Suprapubic skin (tissue), 4 donors: ENCODE results near the gene B9D1. TPM values are rescaled to one million over a fixed set of nuclear protein-coding genes. Genes with fewer than 3 reads are reported as not detected.

Experiments used
- DNase-seq, 2 donors: peaks; one replicate each; pipeline ENCODE4 v3.0.0-alpha.2; 2019; ENCODE audit warnings: low spot score in 2 of 2
- H3K27ac ChIP-seq: fragments of 200-600 bp; sonication (generic); one replicate; pipeline ENCODE4 v1.5.1; 2019
- H3K27me3 ChIP-seq: fragments of 200-600 bp; sonication (generic); one replicate; pipeline ENCODE4 v1.5.1; 2019
- H3K36me3 ChIP-seq: fragments of 200-600 bp; sonication (generic); one replicate; pipeline ENCODE4 v1.5.1; 2019
- H3K4me1 ChIP-seq: fragments of 200-600 bp; sonication (generic); one replicate; pipeline ENCODE4 v1.5.1; 2019
- H3K4me3 ChIP-seq: fragments of 200-600 bp; sonication (generic); one replicate; pipeline ENCODE4 v1.5.1; 2019; ENCODE audit warnings: mild to moderate bottlenecking
- H3K9me3 ChIP-seq: fragments of 200-600 bp; sonication (generic); one replicate; pipeline ENCODE4 v1.5.1; 2019
- CTCF ChIP-seq, 2 donors: fragments of 200-600 bp in 1 of 2; fragments of 450-650 bp in 1 of 2; sonication (generic) in 1 of 2; IDR thresholded peaks; one replicate each; pipeline ENCODE4 v1.5.1; 2016 to 2019; ENCODE audit warnings: antibody characterized with exemption in 2 of 2, mild to moderate bottlenecking in 1 of 2, moderate library complexity in 1 of 2
- EP300 ChIP-seq: sonication (generic); formaldehyde crosslinking; IDR thresholded peaks from one replicate; pipeline ENCODE4 v1.6.1; 2017; ENCODE audit warnings: antibody characterized with exemption
- POLR2A ChIP-seq, 2 donors: fragments of 450-650 bp; IDR thresholded peaks; one replicate each; pipeline ENCODE4 v1.6.1; 2017; ENCODE audit warnings: antibody characterized with exemption in 2 of 2, mild to moderate bottlenecking in 2 of 2, moderate library complexity in 2 of 2
- POLR2AphosphoS5 ChIP-seq, 3 donors: sonication (generic); formaldehyde crosslinking; IDR thresholded peaks; one replicate each; pipeline ENCODE4 v1.6.1; 2017; ENCODE audit warnings: antibody characterized with exemption in 3 of 3
- WGBS: methylation state at CpG from one replicate; pipeline ENCODE4 v1.1.5; 2018; 5-methylcytosine and 5-hydroxymethylcytosine counted together
- total RNA-seq, 4 donors: library from RNA; depleted of rRNA; stranded (reverse); fragments of >200 nt; gene quantifications; one replicate each; pipeline ENCODE4 v1.1.0, GENCODE V29; 2016

The B9D1 gene
- total RNA-seq, 4 donors from 2014 or later = 10.7 to 21.7 (median 17.3) TPM

- no peaks in the 10 kb centered on the region for H3K9me3 ChIP-seq
- no peak overlapping the region for H3K4me3 ChIP-seq
- TF ChIP-seq POLR2AphosphoS5 (IDR thresholded peaks at IDR 0.05) (no peak), CTCF (IDR thresholded peaks at IDR 0.05) (no peak)
- H3K27me3 ChIP-seq = no peaks in the 10 kb centered on the region
- H3K27ac ChIP-seq = no peak overlapping the region
- peaks cover 69% of the 10 kb centered on the region for H3K36me3 ChIP-seq
- peaks cover 15% of the 10 kb centered on the region for H3K4me1 ChIP-seq
- DNase-seq = no peak
- WGBS = 100% methylated on average over 1 of the region's 1 CpG
These were observed 29.4 kb downstream of the B9D1 start for GRCh38 chr17:19333132-19333440.

DNA sequence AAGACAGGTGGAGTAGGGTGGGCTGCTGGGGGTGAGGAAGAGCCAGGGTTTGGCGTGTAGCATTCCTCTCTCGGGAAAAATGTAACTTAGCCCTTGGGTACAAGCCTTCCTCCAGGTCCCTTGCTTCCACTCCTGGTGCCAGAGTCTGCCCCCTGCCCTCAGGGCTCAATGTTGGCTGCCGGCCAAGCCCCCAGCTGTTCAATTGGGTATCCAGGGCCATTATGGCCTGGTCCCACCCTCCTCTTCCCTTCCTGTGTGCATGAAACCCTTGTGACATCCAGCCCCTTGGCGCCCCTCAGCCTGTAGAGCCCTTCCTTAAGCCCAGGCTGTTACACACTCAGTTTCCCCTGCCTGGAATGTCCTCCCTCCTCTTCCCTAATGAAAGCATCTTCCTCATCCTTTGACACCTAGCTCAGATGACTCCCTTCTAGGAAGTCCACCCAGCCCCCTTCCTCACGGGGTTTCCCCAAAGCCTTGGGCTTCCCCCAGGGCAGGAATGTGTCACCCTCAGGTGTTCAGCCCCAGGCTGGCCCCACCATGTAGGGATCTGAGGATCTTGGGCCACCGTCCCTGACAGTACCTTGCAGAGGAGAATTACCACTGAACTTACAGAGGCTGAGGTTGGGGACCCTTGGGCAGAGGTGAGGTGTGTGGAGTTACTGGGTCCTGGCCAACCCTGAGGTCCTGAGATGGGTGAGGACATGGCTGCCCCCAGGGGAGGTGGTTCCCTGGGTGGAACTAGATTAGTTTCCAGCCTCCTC is 30.0 kb downstream of the B9D1 start:
- TF ChIP-seq POLR2AphosphoS5 (IDR thresholded peaks at IDR 0.05) = no peak
- no peak for TF ChIP-seq POLR2A (IDR thresholded peaks at IDR 0.05)
- no peak for TF ChIP-seq CTCF (IDR thresholded peaks at IDR 0.05)
- TF ChIP-seq EP300 = no peak
- H3K9me3 ChIP-seq = no peaks in the 10 kb centered on the region
- DNase-seq = no peak
- H3K27me3 ChIP-seq = no peaks in the 10 kb centered on the region
- WGBS = 60% methylated on average over 5 of the region's 6 CpGs
- H3K4me1 ChIP-seq = peaks cover 10% of the 10 kb centered on the region
- no peak overlapping the region for H3K27ac ChIP-seq
- H3K4me3 ChIP-seq = no peak overlapping the region
- peaks cover 69% of the 10 kb centered on the region for H3K36me3 ChIP-seq

- Histone ChIP-seq H3K36me3 (peaks cover 67% of the 10 kb centered on the region), H3K27ac (no peak overlapping the region), H3K4me3 (no peak overlapping the region), H3K9me3 (no peaks in the 10 kb centered on the region), H3K27me3 (no peaks in the 10 kb centered on the region), H3K4me1 (peaks cover 2% of the 10 kb centered on the region)
- no peak for TF ChIP-seq CTCF (IDR thresholded peaks at IDR 0.05)
- no peak for DNase-seq
- WGBS = 90% methylated on average over 13 of the region's 13 CpGs
These were observed 30.8 kb downstream of the B9D1 start for GRCh38 chr17:19331543-19332245.

DNA sequence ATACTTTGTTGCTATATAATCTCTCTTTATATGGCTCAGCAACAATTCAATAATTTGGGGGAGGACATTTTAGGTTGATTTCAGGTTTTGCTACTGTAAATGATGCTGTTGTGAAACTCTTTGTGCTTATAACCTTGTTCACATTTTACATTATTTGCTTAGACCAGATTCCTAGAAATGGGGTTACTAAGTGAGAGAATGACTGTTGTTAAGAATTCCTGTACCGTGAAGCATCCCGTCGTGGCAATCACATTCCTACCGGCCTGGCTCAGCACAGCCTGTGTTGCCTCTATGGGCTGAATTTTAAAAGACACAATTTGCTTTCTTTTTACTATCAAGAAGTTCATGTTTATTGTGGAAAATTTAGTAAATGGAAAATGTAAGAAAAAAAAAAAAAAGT is 31.4 kb downstream of the B9D1 start:
- Histone ChIP-seq H3K9me3 (no peaks in the 10 kb centered on the region), H3K4me3 (no peak overlapping the region), H3K4me1 (no peaks in the 10 kb centered on the region), H3K27me3 (no peaks in the 10 kb centered on the region), H3K36me3 (peaks cover 62% of the 10 kb centered on the region), H3K27ac (no peak overlapping the region)
- no peak for DNase-seq
- TF ChIP-seq EP300 (no peak), POLR2A (IDR thresholded peaks at IDR 0.05) (no peak)
- WGBS = 80% methylated on average over 4 of the region's 4 CpGs

DNA sequence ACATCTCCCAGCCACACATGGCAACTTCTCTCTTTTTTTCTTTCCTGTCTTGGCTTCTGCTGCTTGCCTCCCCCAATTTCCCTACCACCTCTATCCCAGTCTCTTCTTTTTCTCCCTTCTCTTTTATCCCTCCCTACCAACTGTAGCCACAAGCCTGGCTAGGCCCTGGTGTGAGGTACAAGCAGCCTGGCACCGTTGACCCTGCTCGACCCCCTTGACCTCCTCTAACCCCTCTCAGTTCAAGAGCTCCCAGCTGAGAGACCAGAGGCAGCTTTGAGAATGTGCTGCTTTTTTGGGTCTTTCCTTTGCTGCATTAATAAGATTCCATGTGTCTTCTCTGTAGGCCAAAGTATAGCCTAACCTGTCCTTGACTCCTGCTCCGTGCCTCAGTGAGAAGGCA is 32.3 kb downstream of the B9D1 start:
- 80% methylated on average over 3 of the region's 3 CpGs for WGBS

More for the DNA sequence above, 32.3 kb downstream of the B9D1 start:
- Histone ChIP-seq H3K4me3 (no peak overlapping the region), H3K27me3 (no peaks in the 10 kb centered on the region), H3K27ac (no peak overlapping the region), H3K36me3 (peaks cover 55% of the 10 kb centered on the region), H3K9me3 (no peaks in the 10 kb centered on the region), H3K4me1 (no peaks in the 10 kb centered on the region)
- TF ChIP-seq POLR2A (IDR thresholded peaks at IDR 0.05) (no peak), POLR2AphosphoS5 (IDR thresholded peaks at IDR 0.05) (no peak), CTCF (IDR thresholded peaks at IDR 0.05) (no peak), EP300 (no peak)
- DNase-seq = no peak
